Gastrocnemius medialis (tissue), 4 donors: ENCODE measurements around the gene CHP2. TPM values are rescaled to one million over a fixed set of nuclear protein-coding genes. Genes with fewer than 3 reads are reported as not detected.
"Not testable (repeated sequence)": the region's sequence is repeated elsewhere in the genome, so short reads cannot be mapped to it uniquely, and the experiment has no call there.

Source experiments
- ATAC-seq, 2 donors: fragments of 150-250 bp; one replicate each; pipeline ENCODE4 v1.9.1; 2016
- DNase-seq, 2 donors: peaks; one replicate each; pipeline ENCODE4 v3.0.0-alpha.2; 2019
- H3K27ac ChIP-seq, 4 donors: fragments of 200-600 bp; sonication (generic); 1 replicate in 1 of 4; 2 replicates in 3 of 4; pipeline ENCODE4 v1.5.1; 2016 to 2018; ENCODE audit warnings: mild to moderate bottlenecking in 2 of 4, moderate library complexity in 1 of 4
- H3K27me3 ChIP-seq, 3 donors: fragments of 200-600 bp; sonication (generic) in 2 of 3; 1 replicate in 1 of 3; 2 replicates in 2 of 3; pipeline versions ENCODE4 v1.5.1 to v1.6.0; 2016 to 2019; ENCODE audit warnings: mild to moderate bottlenecking in 1 of 3, moderate library complexity in 1 of 3
- H3K36me3 ChIP-seq, 2 donors: fragments of 200-600 bp; sonication (generic) in 1 of 2; one replicate each; pipeline ENCODE4 v1.5.1; 2017 to 2018
- H3K4me1 ChIP-seq, 2 donors: fragments of 200-600 bp; sonication (generic) in 1 of 2; one replicate each; pipeline ENCODE4 v1.5.1; 2016 to 2017; ENCODE audit warnings: mild to moderate bottlenecking in 2 of 2
- H3K4me3 ChIP-seq, 4 donors: fragments of 200-600 bp; sonication (generic) in 3 of 4; 1 replicate in 1 of 4; 2 replicates in 3 of 4; pipeline ENCODE4 v1.5.1; 2016 to 2019; ENCODE audit warnings: mild to moderate bottlenecking in 2 of 4
- H3K9me3 ChIP-seq, 3 donors: fragments of 200-600 bp; sonication (generic) in 2 of 3; 1 replicate in 1 of 3; 2 replicates in 2 of 3; pipeline ENCODE4 v1.5.1; 2016 to 2019
- CTCF ChIP-seq, 5 experiments: fragments of 450-650 bp in 3 of 5; fragments of 200-600 bp in 2 of 5; sonication (generic) in 2 of 5; IDR thresholded peaks in 4 of 5; conservative IDR thresholded peaks in 1 of 5; 1 replicate in 4 of 5; 2 replicates in 1 of 5; pipeline ENCODE4 v1.5.1; 2016 to 2019; ENCODE audit warnings: antibody characterized with exemption in 5 of 5, mild to moderate bottlenecking in 3 of 5, moderate library complexity in 3 of 5
- POLR2A ChIP-seq, 2 donors: fragments of 450-650 bp; IDR thresholded peaks; one replicate each; pipeline ENCODE4 v1.6.1; 2017; ENCODE audit warnings: antibody characterized with exemption in 2 of 2, mild to moderate bottlenecking in 2 of 2, moderate library complexity in 2 of 2
- in situ Hi-C, 4 donors: fragments of 200-750 bp; cut with MboI; loops; one replicate each; pipeline versions ENCODE4 v1.15.0 to v1.8.0; 2017; ENCODE audit warnings: low sequenced_read_pairs in 4 of 4
- intact Hi-C: fragments of 100-400 bp; cut with DNase I; formaldehyde crosslinking; loops from one replicate; pipeline ENCODE4 v1.15.1; 2023; ENCODE audit warnings: low total_unique reads
- total RNA-seq, 4 donors: library from RNA; depleted of rRNA; stranded (reverse); fragments of >200 nt; gene quantifications; one replicate each; pipeline versions ENCODE4 v1.1.0 to v1.2.3, GENCODE V29; 2016

The CHP2 gene
- total RNA-seq, 4 donors from 2014 or later: 0.56 TPM; not detected in 3

GRCh38 chr16:23741675-23742303 lies 13.0 kb upstream of the CHP2 start:
- TF ChIP-seq POLR2A (IDR thresholded peaks at IDR 0.05): no peak
- TF ChIP-seq CTCF (IDR thresholded peaks at IDR 0.05 in 4 of 5, conservative IDR thresholded peaks at IDR 0.05 in 1 of 5): no peak
- intact Hi-C loops: no loop called here

GRCh38 chr16:23742766-23743165 lies 12.1 kb upstream of the CHP2 start:
- H3K4me1 ChIP-seq: no peaks in the 10 kb centered on the region
- no peaks in the 10 kb centered on the region for H3K9me3 ChIP-seq
- H3K27me3 ChIP-seq: no peaks in the 10 kb centered on the region
- intact Hi-C loops: no loop called here
- no peak overlapping the region for H3K27ac ChIP-seq
- ATAC-seq (no peak), DNase-seq (no peak)
- no peaks in the 10 kb centered on the region for H3K36me3 ChIP-seq
- no peak for TF ChIP-seq CTCF (IDR thresholded peaks at IDR 0.05 in 4 of 5, conservative IDR thresholded peaks at IDR 0.05 in 1 of 5)
- no peak for TF ChIP-seq POLR2A (IDR thresholded peaks at IDR 0.05)
- no peak overlapping the region for H3K4me3 ChIP-seq
- in situ Hi-C loops: no loop called here

More at GRCh38 chr16:23741675-23742303, 13.0 kb upstream of the CHP2 start:
- in situ Hi-C loops: no loop called here
- Histone ChIP-seq H3K4me1 (no peaks in the 10 kb centered on the region), H3K27ac (no peak overlapping the region), H3K27me3 (no peaks in the 10 kb centered on the region), H3K36me3 (no peaks in the 10 kb centered on the region), H3K9me3 (no peaks in the 10 kb centered on the region), H3K4me3 (no peak overlapping the region)
- DNase-seq (no peak), ATAC-seq (no peak)

- Histone ChIP-seq H3K27ac (no peak overlapping the region), H3K36me3 (no peaks in the 10 kb centered on the region), H3K9me3 (no peaks in the 10 kb centered on the region), H3K4me3 (no peak overlapping the region), H3K27me3 (no peaks in the 10 kb centered on the region), H3K4me1 (no peaks in the 10 kb centered on the region)
- ATAC-seq (no peak), DNase-seq (no peak)
- no peak for TF ChIP-seq CTCF (IDR thresholded peaks at IDR 0.05 in 4 of 5, conservative IDR thresholded peaks at IDR 0.05 in 1 of 5)
- TF ChIP-seq POLR2A (IDR thresholded peaks at IDR 0.05): no peak
- intact Hi-C loops: no loop called here
- in situ Hi-C loops: no loop called here
These were observed 9.6 kb upstream of the CHP2 start for GRCh38 chr16:23745263-23745662.

GRCh38 chr16:23748630-23749029 lies 6.2 kb upstream of the CHP2 start:
- in situ Hi-C loops (no loop called here), intact Hi-C loops (no loop called here)
- no peaks in the 10 kb centered on the region for H3K36me3 ChIP-seq
- TF ChIP-seq CTCF (IDR thresholded peaks at IDR 0.05 in 4 of 5, conservative IDR thresholded peaks at IDR 0.05 in 1 of 5) (no peak), POLR2A (IDR thresholded peaks at IDR 0.05) (no peak)
- DNase-seq (no peak), ATAC-seq (no peak)
- no peaks in the 10 kb centered on the region for H3K9me3 ChIP-seq
- H3K27me3 ChIP-seq: peaks cover 0 to under 1% (median 0%) of the 10 kb centered on the region in 3 donors
- no peaks in the 10 kb centered on the region for H3K4me1 ChIP-seq
- H3K27ac ChIP-seq: no peak overlapping the region
- no peak overlapping the region for H3K4me3 ChIP-seq

- H3K27ac ChIP-seq, ATAC-seq, H3K4me3 ChIP-seq, H3K4me1 ChIP-seq, in situ Hi-C loops, DNase-seq, H3K9me3 ChIP-seq, H3K36me3 ChIP-seq, intact Hi-C loops: not testable (repeated sequence)
- H3K27me3 ChIP-seq: peaks cover 14 to 21% (median 18%) of the 10 kb centered on the region in 3 donors
These were observed 3.8 kb upstream of the CHP2 start for GRCh38 chr16:23751053-23751452.
